ENCODE data around the gene FOXI1. TPM values are rescaled to one million over a fixed set of nuclear protein-coding genes. Genes with fewer than 3 reads are reported as not detected.
"Not testable (repeated sequence)": the region's sequence is repeated elsewhere in the genome, so short reads cannot be mapped to it uniquely, and the experiment has no call there.

Gene FOXI1
- total RNA-seq, 4 donors from 2014 or later = not detected

DNA sequence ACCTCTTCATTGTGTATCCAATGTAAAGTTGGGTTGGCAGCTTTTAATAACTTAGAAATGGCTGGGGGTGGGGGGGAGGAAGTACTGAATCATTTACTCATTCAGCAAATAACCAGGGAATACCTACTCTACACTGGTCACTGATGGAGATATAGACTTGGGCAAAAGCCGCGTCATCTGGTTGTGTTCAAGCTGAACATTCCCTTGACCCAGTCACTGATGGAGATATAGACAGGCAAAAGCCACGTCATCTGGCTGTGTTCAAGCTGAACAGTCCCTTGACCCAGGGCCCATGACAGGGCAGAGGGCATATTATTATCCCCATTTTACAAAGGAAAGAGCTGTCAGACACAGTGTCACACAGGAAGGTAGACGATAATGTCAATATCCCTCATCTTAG lies 32.6 kb downstream of the FOXI1 start:
- H3K4me1 ChIP-seq = no peaks in the 10 kb centered on the region
- TF ChIP-seq POLR2A (IDR thresholded peaks at IDR 0.05) = no peak
- TF ChIP-seq, protein P1, sequence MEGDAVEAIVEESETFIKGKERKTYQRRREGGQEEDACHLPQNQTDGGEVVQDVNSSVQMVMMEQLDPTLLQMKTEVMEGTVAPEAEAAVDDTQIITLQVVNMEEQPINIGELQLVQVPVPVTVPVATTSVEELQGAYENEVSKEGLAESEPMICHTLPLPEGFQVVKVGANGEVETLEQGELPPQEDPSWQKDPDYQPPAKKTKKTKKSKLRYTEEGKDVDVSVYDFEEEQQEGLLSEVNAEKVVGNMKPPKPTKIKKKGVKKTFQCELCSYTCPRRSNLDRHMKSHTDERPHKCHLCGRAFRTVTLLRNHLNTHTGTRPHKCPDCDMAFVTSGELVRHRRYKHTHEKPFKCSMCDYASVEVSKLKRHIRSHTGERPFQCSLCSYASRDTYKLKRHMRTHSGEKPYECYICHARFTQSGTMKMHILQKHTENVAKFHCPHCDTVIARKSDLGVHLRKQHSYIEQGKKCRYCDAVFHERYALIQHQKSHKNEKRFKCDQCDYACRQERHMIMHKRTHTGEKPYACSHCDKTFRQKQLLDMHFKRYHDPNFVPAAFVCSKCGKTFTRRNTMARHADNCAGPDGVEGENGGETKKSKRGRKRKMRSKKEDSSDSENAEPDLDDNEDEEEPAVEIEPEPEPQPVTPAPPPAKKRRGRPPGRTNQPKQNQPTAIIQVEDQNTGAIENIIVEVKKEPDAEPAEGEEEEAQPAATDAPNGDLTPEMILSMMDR (IDR thresholded peaks at IDR 0.05) = no peak
- no peaks in the 10 kb centered on the region for H3K36me3 ChIP-seq
- intact Hi-C loops (cut with DNase I) = no loop called here
- H3K9me3 ChIP-seq = no peaks in the 10 kb centered on the region
- H3K4me3 ChIP-seq (replicated peaks in 1 of 3) = no peak overlapping the region
- 90 to 96% methylated on average over 4 of the region's 4 CpGs for WGBS, 2 donors
- DNase-seq = no peak
- no peak overlapping the region for H3K27ac ChIP-seq
- H3K27me3 ChIP-seq = no peaks in the 10 kb centered on the region

DNA sequence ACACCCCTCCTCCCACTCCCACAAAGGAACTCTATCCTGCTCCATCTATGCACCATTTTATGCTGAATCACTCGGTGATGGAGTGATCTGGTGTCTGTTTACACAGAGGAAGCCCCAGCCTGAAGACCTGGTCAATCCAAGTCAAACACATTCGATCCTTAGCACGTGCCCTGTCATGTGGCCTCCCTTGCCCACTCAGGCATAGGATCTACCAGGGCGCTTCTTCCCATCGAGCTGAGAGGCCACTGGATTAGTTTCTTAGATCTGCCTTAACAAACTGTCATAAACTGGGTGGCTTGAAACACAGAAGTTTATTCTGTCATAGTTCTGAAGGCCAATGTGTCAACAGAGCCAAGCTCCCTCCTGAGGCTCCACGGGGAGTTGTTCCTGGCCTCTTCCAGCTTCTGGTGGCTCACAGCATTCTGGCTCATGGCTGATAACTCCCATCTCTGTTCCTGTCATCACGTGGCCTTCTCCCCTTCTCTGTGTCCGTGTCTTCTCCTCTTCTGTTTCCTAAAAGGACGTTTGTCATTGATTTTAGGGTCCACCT lies 34.2 kb downstream of the FOXI1 start:
- no peak overlapping the region for H3K27ac ChIP-seq
- no peaks in the 10 kb centered on the region for H3K4me1 ChIP-seq
- H3K9me3 ChIP-seq = no peaks in the 10 kb centered on the region
- no peak overlapping the region for H3K4me3 ChIP-seq (replicated peaks in 1 of 3)
- WGBS, 2 donors = 85 to 88% methylated on average over 9 of the region's 9 CpGs
- intact Hi-C loops (cut with DNase I) = no loop called here
- TF ChIP-seq, protein P1 (IDR thresholded peaks at IDR 0.05) = no peak
- no peak for TF ChIP-seq POLR2A (IDR thresholded peaks at IDR 0.05)
- H3K27me3 ChIP-seq = no peaks in the 10 kb centered on the region
- H3K36me3 ChIP-seq = no peaks in the 10 kb centered on the region
- DNase-seq = no peak

DNA sequence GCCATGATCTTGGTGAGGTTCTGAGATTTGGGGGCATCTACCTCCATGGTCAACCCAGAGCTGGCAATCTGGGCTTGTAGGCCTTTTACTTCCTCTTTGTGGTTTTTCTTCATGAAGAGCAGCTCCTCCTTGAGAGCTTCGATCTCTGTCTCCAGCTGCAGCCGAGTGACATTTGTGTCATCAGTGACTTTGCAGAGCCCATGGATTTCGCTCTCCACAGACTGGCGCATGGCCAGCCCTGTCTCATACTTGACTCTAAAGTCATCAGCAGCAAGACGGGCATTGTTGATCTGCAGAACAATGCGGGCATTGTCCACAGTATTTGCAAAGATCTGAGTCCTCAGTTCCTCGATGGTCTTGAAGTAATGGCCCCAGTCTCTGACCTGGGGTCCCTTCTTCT lies 35.5 kb downstream of the FOXI1 start:
- intact Hi-C loops (cut with DNase I); H3K4me3 ChIP-seq (replicated peaks in 1 of 3); H3K27me3 ChIP-seq; H3K4me1 ChIP-seq; H3K27ac ChIP-seq; DNase-seq; H3K36me3 ChIP-seq; H3K9me3 ChIP-seq: not testable (repeated sequence)
- WGBS, 2 donors = 79 to 87% methylated on average over 7 of the region's 7 CpGs

DNA sequence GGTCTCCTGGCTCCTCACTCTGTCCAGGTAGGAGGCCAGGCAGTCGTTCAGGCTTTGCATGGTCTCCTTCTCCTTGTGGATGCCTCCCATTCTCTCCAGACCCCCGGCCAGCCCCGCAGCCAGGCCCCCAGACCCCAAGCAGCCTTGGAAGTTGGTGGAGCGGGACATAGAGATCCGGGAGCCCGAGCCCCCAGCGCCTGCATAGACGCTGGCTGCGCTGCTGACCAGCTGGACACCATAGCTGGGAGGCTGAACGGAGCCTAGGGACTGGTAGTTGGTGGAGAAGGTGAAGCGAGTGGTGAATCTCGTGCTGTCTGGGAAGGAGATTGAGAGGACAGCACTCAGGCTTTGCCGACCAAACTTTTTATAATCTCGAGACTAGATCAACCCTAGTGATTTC lies 35.9 kb downstream of the FOXI1 start:
- Histone ChIP-seq H3K4me3 (replicated peaks in 1 of 3) (no peak overlapping the region), H3K9me3 (no peaks in the 10 kb centered on the region), H3K36me3 (no peaks in the 10 kb centered on the region), H3K27me3 (no peaks in the 10 kb centered on the region), H3K4me1 (no peaks in the 10 kb centered on the region), H3K27ac (no peak overlapping the region)
- no peak for DNase-seq
- TF ChIP-seq, protein P1 (IDR thresholded peaks at IDR 0.05) = no peak
- no peak for TF ChIP-seq POLR2A (IDR thresholded peaks at IDR 0.05)
- intact Hi-C loops (cut with DNase I) = no loop called here
- WGBS, 2 donors = 94 to 96% methylated on average over 14 of the region's 14 CpGs

DNA sequence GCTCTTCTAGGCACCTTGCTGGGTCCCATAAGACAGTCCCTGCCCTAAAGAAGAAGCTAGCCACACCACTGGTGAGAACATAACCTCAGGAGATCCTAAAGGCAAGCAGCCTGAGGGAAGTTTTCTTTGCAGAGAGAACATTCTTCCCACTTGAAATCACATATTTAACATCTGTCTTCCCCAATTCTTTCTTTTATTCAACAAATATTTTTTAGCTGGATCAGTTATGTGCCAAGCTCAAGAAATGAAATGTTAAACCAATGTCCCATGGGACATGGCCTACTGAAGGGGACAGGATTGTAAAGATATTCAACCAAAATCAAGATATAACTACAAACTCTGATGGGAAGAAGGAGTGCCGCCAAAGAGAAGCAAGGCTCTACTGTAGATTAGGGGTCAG lies 36.5 kb downstream of the FOXI1 start:
- WGBS, 2 donors = 92 to 97% methylated on average over 1 of the region's 1 CpG
- no peak overlapping the region for H3K4me3 ChIP-seq (replicated peaks in 1 of 3)
- no peaks in the 10 kb centered on the region for H3K27me3 ChIP-seq
- TF ChIP-seq, protein P1 (IDR thresholded peaks at IDR 0.05) = no peak
- TF ChIP-seq POLR2A (IDR thresholded peaks at IDR 0.05) = no peak
- no peaks in the 10 kb centered on the region for H3K4me1 ChIP-seq
- no peak for DNase-seq
- no peaks in the 10 kb centered on the region for H3K36me3 ChIP-seq
- no peak overlapping the region for H3K27ac ChIP-seq
- no peaks in the 10 kb centered on the region for H3K9me3 ChIP-seq
- intact Hi-C loops (cut with DNase I) = no loop called here

DNA sequence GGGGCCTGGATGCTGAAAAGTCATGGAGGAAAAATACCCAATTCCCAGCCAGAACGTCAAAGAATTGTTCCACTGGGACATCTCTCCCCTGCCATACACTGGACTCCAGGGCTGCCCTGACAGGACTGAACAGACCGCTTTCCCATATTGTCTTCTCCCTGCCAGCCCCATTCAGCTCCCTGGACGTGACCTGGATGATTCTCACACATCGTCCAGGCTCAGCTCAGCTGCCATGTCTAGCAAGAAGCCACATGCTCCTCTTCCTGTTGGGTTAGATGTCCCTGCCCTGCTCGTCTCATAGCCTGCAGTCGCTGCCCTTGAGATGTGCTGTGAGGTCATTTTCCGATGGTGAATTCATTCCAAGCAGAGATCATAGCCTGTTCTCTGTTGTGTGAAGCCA lies 37.4 kb downstream of the FOXI1 start:
- TF ChIP-seq POLR2A (IDR thresholded peaks at IDR 0.05) = no peak
- TF ChIP-seq, protein P1 (IDR thresholded peaks at IDR 0.05) = no peak
- Histone ChIP-seq H3K4me3 (replicated peaks in 1 of 3) (no peak overlapping the region), H3K36me3 (no peaks in the 10 kb centered on the region), H3K27ac (no peak overlapping the region), H3K4me1 (no peaks in the 10 kb centered on the region), H3K9me3 (no peaks in the 10 kb centered on the region), H3K27me3 (no peaks in the 10 kb centered on the region)
- WGBS, 2 donors = 84 to 87% methylated on average over 7 of the region's 7 CpGs
- no peak for DNase-seq
- intact Hi-C loops (cut with DNase I) = no loop called here
